H9 (cell line): ENCODE results near the gene SIX1. TPM values are rescaled to one million over a fixed set of nuclear protein-coding genes. Genes with fewer than 3 reads are reported as not detected.

Source experiments
- DNase-seq: peaks from one replicate; pipeline ENCODE4 v3.0.0-alpha.2; 2017
- H2AFZ ChIP-seq: one replicate; pipeline ENCODE4 v1.6.1; 2013; ENCODE audit warnings: mild to moderate bottlenecking, low read length, control low read depth, moderate library complexity
- H2AK5ac ChIP-seq: 2 replicates; pipeline ENCODE4 v1.6.1; 2013; ENCODE audit warnings: low read length, control low read depth, mixed read lengths; ENCODE audit not compliant: insufficient read length
- H2BK120ac ChIP-seq: one replicate; pipeline ENCODE4 v1.6.1; 2013; ENCODE audit warnings: low read depth, mild to moderate bottlenecking, low read length, control low read depth, inconsistent platforms; ENCODE audit not compliant: poor library complexity, severe bottlenecking
- H2BK12ac ChIP-seq: 2 replicates; pipeline ENCODE4 v1.6.1; 2013; ENCODE audit warnings: low read length, control low read depth, mixed read lengths, low read depth; ENCODE audit not compliant: insufficient read length
- H2BK15ac ChIP-seq: 2 replicates; pipeline ENCODE4 v1.6.1; 2013; ENCODE audit warnings: low read depth, low read length, control low read depth
- H2BK20ac ChIP-seq: one replicate; pipeline ENCODE4 v1.6.1; 2013; ENCODE audit warnings: low read depth, mild to moderate bottlenecking, low read length, control low read depth, inconsistent platforms; ENCODE audit not compliant: poor library complexity, severe bottlenecking
- H2BK5ac ChIP-seq: 2 replicates; pipeline ENCODE4 v1.6.1; 2013; ENCODE audit warnings: low read length, control low read depth, mixed read lengths; ENCODE audit not compliant: insufficient read length
- H3K14ac ChIP-seq: 2 replicates; pipeline ENCODE4 v1.6.1; 2013; ENCODE audit warnings: low read length, control low read depth; ENCODE audit not compliant: insufficient read depth
- H3K18ac ChIP-seq: 2 replicates; pipeline ENCODE4 v1.6.1; 2013; ENCODE audit warnings: low read depth, mild to moderate bottlenecking, mixed read lengths, low read length, control low read depth; ENCODE audit not compliant: insufficient read length
- H3K23ac ChIP-seq: 2 replicates; pipeline ENCODE4 v1.6.1; 2013; ENCODE audit warnings: low read length, control low read depth, mixed read lengths, low read depth; ENCODE audit not compliant: insufficient read length
- H3K23me2 ChIP-seq: 2 replicates; pipeline ENCODE4 v1.6.1; 2013; ENCODE audit warnings: low read depth, mild to moderate bottlenecking, mixed read lengths, low read length, control low read depth; ENCODE audit not compliant: insufficient read length, poor library complexity, severe bottlenecking
- H3K27ac ChIP-seq: 2 replicates; pipeline ENCODE4 v1.5.1; 2013; ENCODE audit warnings: low read length, control low read depth, mixed read lengths, low read depth; ENCODE audit not compliant: insufficient read length
- H3K27me3 ChIP-seq: 2 replicates; pipeline ENCODE4 v1.6.1; 2013; ENCODE audit warnings: low read length, control low read depth, inconsistent platforms; ENCODE audit not compliant: insufficient read depth
- H3K4ac ChIP-seq: 2 replicates; pipeline ENCODE4 v1.6.1; 2013; ENCODE audit warnings: low read depth, mild to moderate bottlenecking, control low read depth, inconsistent platforms, low read length, moderate library complexity
- H3K4me1 ChIP-seq: 2 replicates; pipeline ENCODE4 v1.6.1; 2013; ENCODE audit warnings: low read length, control low read depth, inconsistent platforms; ENCODE audit not compliant: insufficient read depth
- H3K4me2 ChIP-seq: 2 replicates; pipeline ENCODE4 v1.6.1; 2013; ENCODE audit warnings: low read length, control low read depth, mixed read lengths; ENCODE audit not compliant: insufficient read length, insufficient read depth
- H3K56ac ChIP-seq: 2 replicates; pipeline ENCODE4 v1.6.1; 2013; ENCODE audit warnings: low read depth, mild to moderate bottlenecking, mixed read lengths, low read length, control low read depth; ENCODE audit not compliant: insufficient read length
- H3K79me1 ChIP-seq: 2 replicates; pipeline ENCODE4 v1.6.1; 2013; ENCODE audit warnings: low read depth, mild to moderate bottlenecking, moderate library complexity, low read length, control low read depth, inconsistent platforms; ENCODE audit not compliant: insufficient read depth, poor library complexity, severe bottlenecking
- H3K79me2 ChIP-seq: 2 replicates; pipeline ENCODE4 v1.6.1; 2013; ENCODE audit warnings: low read length, control low read depth, inconsistent platforms; ENCODE audit not compliant: insufficient read depth
- H3K9ac ChIP-seq: 2 replicates; pipeline ENCODE4 v1.6.1; 2013; ENCODE audit warnings: low read length, control low read depth, mixed read lengths; ENCODE audit not compliant: insufficient read length; ENCODE audit errors: extremely low read depth
- H3K9me3 ChIP-seq: one replicate; pipeline ENCODE4 v1.6.1; 2013; ENCODE audit warnings: low read depth, low read length, inconsistent platforms; ENCODE audit not compliant: control insufficient read depth
- H3T11ph ChIP-seq: one replicate; pipeline ENCODE4 v1.6.1; 2013; ENCODE audit warnings: mild to moderate bottlenecking, low read length, control low read depth, inconsistent platforms
- H4K20me1 ChIP-seq: one replicate; pipeline ENCODE4 v1.6.1; 2013; ENCODE audit not compliant: control insufficient read depth, insufficient read length, insufficient read depth
- H4K5ac ChIP-seq: 2 replicates; pipeline ENCODE4 v1.6.1; 2013; ENCODE audit warnings: low read depth, mild to moderate bottlenecking, mixed read lengths, low read length, control low read depth; ENCODE audit not compliant: insufficient read length
- H4K8ac ChIP-seq: replicated peaks from 2 replicates; pipeline ENCODE4 v1.6.1; 2013; ENCODE audit warnings: low read length, control low read depth, mixed read lengths, low read depth; ENCODE audit not compliant: insufficient read length
- H4K91ac ChIP-seq: 2 replicates; pipeline ENCODE4 v1.6.1; 2013; ENCODE audit warnings: low read depth, mild to moderate bottlenecking, moderate library complexity, mixed read lengths, low read length, control low read depth; ENCODE audit not compliant: insufficient read length
- H3K27ac Mint-ChIP-seq, 3 experiments: 2 replicates in 2 of 3; 3 replicates in 1 of 3; pipeline ENCODE4 v1.8.0; 2020 to 2021; ENCODE audit warnings: mixed read lengths in 3 of 3, mild to moderate bottlenecking in 1 of 3, moderate library complexity in 1 of 3
- H3K27me3 Mint-ChIP-seq: 2 replicates; pipeline ENCODE4 v1.8.0; 2021; ENCODE audit warnings: low read depth, mild to moderate bottlenecking, moderate library complexity, mixed read lengths
- H3K36me3 Mint-ChIP-seq, 3 experiments: 2 replicates in 2 of 3; 3 replicates in 1 of 3; pipeline ENCODE4 v1.8.0; 2020 to 2021; ENCODE audit warnings: low read depth in 3 of 3, mixed read lengths in 3 of 3; ENCODE audit not compliant: insufficient read depth in 1 of 3
- H3K4me1 Mint-ChIP-seq, 2 experiments: 2 replicates each; pipeline ENCODE4 v1.8.0; 2020; ENCODE audit warnings: mixed read lengths in 2 of 2
- H3K4me3 Mint-ChIP-seq, 2 experiments: 2 replicates in 1 of 2; 3 replicates in 1 of 2; pipeline ENCODE4 v1.8.0; 2020 to 2021; ENCODE audit warnings: mild to moderate bottlenecking in 2 of 2, mixed read lengths in 2 of 2, moderate library complexity in 1 of 2
- H3K9me3 Mint-ChIP-seq, 2 experiments: 2 replicates in 1 of 2; 3 replicates in 1 of 2; pipeline ENCODE4 v1.8.0; 2020; ENCODE audit warnings: mild to moderate bottlenecking in 2 of 2, mixed read lengths in 2 of 2, moderate library complexity in 1 of 2
- WGBS: extraction: QIAGEN DNeasy Blood & Tissue Kit; methylation state at CpG from one replicate; pipeline ENCODE4 v1.1.7; 2013; ENCODE audit warnings: missing lambda C conversion rate, low lambda C conversion rate, mixed read lengths; ENCODE audit not compliant: insufficient read length; ENCODE audit errors: extremely low coverage; 5-methylcytosine and 5-hydroxymethylcytosine counted together
- total RNA-seq: library from RNA; stranded (reverse); gene quantifications from 2 replicates; pipeline ENCODE4 v1.2.1, GENCODE V29; 2021
- TF ChIP-seq, protein P1 (sequence below): fragments of 200-600 bp; sonication (generic); conservative IDR thresholded peaks from 3 replicates; pipeline ENCODE4 v1.8.0; 2021; ENCODE audit warnings: antibody characterized with exemption, mild to moderate bottlenecking

Gene SIX1
- total RNA-seq, 1 experiment from 2014 or later = 0.17 TPM

- DNase-seq = peak; percentile 39
- Histone ChIP-seq H3K18ac (no peak overlapping the region), H3K79me2 (no peaks in the 10 kb centered on the region), H3K4me2 (peak overlapping the region; percentile 54), H3K23me2 (peaks cover 41% of the 10 kb centered on the region), H3T11ph (no peak overlapping the region), H2BK120ac (no peak overlapping the region), H3K9ac (no peak overlapping the region), H3K27ac (no peak overlapping the region), H3K23ac (no peak overlapping the region), H4K20me1 (peaks cover 2% of the 10 kb centered on the region), H4K5ac (no peak overlapping the region), H2AK5ac (no peak overlapping the region), H2BK20ac (no peak overlapping the region), H3K9me3 (no peaks in the 10 kb centered on the region), H3K27me3 (peaks cover 91% of the 10 kb centered on the region), H2AFZ (no peak overlapping the region), H4K8ac (no peak overlapping the region), H2BK15ac (no peak overlapping the region), H3K79me1 (no peaks in the 10 kb centered on the region), H2BK12ac (no peak overlapping the region), H3K4ac (no peak overlapping the region), H4K91ac (no peak overlapping the region), H3K14ac (no peak overlapping the region), H3K56ac (no peak overlapping the region), H3K4me1 (peaks cover 5% of the 10 kb centered on the region), H2BK5ac (no peak overlapping the region)
- H3K4me1 Mint-ChIP-seq = peaks cover 52 to 77% of the 10 kb centered on the region in 2 experiments
- H3K27ac Mint-ChIP-seq = no peak overlapping the region
- peaks cover 100% of the 10 kb centered on the region for H3K27me3 Mint-ChIP-seq
- no CpG with 5 or more reads among the region's 14 CpGs for WGBS
- TF ChIP-seq, protein P1, sequence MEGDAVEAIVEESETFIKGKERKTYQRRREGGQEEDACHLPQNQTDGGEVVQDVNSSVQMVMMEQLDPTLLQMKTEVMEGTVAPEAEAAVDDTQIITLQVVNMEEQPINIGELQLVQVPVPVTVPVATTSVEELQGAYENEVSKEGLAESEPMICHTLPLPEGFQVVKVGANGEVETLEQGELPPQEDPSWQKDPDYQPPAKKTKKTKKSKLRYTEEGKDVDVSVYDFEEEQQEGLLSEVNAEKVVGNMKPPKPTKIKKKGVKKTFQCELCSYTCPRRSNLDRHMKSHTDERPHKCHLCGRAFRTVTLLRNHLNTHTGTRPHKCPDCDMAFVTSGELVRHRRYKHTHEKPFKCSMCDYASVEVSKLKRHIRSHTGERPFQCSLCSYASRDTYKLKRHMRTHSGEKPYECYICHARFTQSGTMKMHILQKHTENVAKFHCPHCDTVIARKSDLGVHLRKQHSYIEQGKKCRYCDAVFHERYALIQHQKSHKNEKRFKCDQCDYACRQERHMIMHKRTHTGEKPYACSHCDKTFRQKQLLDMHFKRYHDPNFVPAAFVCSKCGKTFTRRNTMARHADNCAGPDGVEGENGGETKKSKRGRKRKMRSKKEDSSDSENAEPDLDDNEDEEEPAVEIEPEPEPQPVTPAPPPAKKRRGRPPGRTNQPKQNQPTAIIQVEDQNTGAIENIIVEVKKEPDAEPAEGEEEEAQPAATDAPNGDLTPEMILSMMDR = peak; percentile 24; the same call in 1 of the 3 replicates
- H3K36me3 Mint-ChIP-seq = no peaks in the 10 kb centered on the region; a peak in 1 of 7 replicates
- H3K9me3 Mint-ChIP-seq = no peaks in the 10 kb centered on the region; a peak in 2 of 5 replicates
- H3K4me3 Mint-ChIP-seq = peak overlapping the region; percentile 30 to 80
These were observed 4.5 kb upstream of the SIX1 start for GRCh38 chr14:60653701-60654161.
